Stimulated activated CD4-positive, alpha-beta T cell treated with anti-CD3 and anti-CD28 coated beads, Interleukin-2, amount 100 ng/mL, for 48 hours (primary cell): ENCODE measurements around the gene TCERG1L.

Experiments used
- DNase-seq, 2 donors: peaks; one replicate each; pipeline ENCODE4 v3.0.0-alpha.2; 2020

The TCERG1L gene

DNA sequence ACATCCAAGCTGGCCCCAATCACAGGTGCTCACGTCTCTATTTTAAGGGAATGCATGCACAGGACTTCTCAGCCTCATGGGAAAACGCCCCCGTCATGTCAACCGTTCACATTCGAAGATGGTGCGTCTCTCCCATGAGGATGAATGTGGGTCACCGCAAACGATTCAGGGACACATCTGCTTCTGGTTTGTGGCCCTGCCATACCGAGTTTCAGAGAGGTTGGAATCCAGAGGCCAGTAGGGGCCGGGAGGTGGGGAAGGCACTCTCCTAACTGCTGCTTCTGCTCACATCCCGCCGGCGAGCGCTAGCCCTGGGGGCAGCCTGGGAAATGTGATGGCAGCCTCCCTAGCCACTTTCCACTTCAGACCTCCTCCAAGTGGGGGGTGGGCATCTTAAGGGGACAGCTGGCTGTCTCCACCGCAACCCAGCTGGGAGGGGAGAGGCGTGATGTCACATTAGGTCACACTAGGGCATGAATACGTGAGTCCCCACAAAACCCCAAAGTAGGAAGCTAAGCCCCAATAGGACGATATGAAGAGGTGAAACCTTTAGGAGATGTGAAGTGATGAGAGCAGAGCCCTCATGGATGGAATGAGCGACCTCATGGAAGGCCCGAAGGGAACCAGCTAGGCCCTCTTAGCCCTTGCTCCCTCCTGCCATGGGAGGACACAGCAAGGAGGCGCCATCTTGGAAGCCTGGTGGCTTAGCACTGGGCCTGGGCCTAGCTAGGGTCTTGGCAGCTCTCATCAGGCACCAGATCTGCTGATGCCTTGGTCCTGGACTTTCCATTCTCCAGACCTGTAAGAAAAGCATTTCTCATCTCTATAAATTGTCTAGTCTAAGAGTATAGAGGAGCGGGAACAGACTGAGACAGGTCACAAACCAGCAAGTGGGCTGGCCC is 107.8 kb downstream of the TCERG1L start:
- DNase-seq = no peak

DNA sequence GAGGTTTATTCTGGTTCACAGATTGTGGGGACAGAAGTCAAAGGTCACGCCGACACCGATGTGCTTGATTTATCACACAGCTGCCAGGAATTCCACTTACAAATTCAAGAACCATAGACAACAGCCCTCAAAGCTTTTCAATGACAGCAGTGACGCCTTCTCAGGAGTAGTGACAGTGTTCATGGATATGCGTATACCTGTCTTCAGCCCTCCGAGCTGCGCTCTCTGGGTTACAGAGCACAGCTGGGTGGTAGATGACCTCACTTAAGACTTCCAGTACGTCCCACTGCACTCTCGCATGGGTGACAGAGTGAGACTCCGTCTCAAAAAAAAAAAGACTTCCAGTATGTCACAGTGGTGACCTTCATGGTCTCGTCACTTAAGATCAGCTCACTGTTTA is 108.5 kb downstream of the TCERG1L start:
- no peak for DNase-seq

DNA sequence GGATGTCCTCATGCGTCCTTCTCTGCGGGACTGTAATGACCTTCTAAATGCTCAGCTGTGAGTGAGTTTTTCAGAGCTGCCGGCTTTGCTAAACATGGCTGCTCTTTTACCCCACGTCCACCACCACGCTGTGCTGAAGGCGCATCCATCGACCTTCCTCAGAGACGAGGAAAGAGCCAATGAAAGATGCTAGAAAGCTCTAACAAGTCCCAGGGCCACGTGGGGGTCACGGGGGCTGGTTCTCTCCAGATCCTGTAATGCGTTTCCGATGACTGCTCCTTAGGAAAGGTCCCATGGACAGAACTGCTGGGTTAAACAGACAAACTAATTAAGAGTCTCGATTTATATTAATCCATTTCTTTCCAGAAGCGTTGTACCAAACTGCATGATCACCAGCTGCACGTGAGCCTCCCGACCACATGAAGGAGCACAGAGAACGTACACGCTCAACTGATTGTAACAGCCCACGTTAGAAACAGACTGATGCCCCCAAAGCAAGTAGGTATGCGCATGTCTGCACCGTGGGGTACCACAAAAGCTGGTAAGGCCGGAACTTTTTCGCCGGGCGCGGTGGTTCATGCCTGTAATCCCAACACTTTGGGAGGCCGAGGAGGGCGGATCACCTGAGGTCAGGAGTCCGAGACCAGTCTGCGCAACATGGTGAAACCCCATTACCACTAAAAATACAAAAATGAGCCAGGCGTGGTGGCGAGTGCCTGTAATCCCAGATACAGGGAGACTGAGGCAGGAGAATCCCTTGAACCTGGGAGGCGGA is 109.6 kb downstream of the TCERG1L start:
- no peak for DNase-seq

DNA sequence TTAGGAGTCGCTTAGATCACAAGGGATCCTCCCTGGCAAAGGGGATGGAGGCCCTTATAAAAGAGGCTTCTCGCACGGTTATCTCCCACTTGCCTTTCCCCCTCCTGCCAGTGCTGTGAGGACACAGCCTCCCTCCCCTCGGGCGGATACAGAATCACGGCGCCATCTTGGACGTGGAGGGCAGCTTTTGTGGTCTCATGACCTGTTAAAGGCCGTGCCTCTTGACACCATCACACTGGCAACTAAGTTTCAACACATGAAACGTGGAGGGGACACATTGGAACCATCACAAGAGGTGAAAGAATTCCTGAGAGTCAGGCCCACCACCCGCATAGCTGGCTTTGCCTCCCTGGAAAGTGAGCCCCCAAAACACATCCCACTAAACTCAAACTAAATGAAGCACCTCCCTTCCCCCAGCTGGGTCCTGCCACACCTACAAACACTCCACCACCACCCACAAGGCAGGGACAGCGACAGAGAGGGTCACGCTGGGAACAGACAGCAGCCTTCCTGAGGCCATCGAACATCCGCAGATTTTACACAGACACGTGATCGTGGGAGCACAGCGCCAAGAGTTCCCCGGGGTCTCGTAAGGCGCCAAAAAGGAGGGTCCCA is 110.6 kb downstream of the TCERG1L start:
- DNase-seq = no peak

DNA sequence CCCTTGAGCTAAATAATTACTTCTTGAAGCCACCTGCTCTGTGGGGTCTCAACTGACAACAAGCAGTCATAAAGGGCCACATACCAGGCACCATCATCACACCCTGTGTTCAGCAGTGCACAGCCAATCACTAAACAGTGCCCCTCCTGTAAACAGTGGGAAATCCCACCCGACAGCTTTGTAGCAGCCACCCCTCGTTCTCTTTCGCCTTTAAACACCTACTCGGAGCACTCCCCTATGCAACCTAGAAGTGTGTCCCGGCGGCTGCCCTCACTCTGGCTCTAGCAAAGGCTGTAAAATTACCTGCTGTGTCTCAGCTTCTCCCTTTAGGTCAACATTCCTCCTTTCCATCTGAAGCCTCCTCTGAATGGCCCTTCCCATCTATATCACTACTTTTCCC is 111.9 kb downstream of the TCERG1L start:
- DNase-seq = no peak

DNA sequence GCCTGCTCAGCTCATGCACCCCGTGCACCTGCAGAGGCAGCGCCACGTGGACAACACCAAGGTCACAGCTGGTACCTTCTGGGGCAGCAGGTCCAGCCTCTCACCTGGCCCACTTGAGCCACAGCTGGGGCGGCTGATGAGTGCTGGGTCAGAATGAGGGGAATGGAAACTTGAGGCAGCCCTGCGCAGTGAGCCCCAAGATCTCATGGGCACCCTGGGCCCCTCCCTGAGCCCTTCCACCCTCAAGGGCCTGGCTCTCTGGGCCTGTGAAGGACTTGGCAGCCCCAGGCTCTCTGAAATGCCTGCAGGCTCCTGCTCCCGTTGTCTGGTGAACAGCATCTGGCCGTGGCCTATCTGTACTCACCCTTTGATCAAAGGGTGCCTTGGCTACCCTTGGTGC is 112.7 kb downstream of the TCERG1L start:
- DNase-seq = no peak

DNA sequence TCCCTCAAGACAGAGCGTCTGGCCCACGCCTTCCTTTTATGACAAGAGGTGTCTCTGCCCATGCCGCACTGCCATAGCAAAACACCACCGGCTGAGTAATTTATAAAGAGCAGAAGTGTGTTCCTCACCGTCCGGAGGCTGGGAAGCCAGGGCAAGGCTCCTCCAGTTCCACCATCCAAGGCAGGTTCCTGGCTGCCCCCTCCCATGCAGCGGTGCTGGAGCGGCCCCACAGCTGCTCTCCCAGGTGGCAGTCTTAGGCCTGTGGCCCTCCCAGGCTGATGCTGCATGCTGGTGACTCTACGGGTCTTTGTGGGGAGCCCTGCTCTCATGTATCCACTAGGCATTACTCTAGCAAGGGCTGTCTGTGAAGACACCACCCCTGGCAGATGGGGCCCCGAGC is 113.1 kb downstream of the TCERG1L start:
- no peak for DNase-seq

DNA sequence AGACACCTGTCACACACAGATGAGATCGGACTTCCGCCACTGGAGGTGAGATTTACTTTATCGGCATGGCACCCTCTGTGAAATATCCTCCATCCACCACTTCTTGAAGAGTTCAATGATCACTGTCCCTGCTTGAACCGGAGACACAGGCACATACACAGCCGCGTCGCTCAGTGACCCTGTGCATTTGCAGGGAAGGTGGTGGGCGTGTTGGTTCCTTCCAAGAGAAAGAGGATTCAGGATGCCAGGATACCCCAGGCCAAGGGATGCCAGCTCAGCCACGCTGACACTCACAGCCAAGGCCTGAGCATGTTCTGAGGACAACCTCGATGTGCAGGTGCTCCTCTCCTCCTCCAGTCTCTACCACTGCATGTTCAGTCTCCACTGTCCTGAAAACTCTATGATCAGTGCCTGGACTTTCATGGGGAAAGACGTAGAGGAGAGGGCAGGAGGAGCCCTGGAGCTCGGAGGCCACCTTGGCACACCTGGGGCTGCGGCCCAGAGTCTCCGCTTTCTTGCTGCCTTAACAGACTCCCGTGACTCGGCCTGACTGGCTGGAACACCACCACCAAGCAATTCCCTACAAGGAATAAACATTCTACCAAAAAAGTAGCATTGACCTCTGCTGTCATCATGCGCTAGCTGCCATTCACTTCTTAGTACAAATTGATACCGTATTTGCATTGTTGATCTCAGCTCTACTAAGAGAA is 115.2 kb downstream of the TCERG1L start:
- DNase-seq = no peak

DNA sequence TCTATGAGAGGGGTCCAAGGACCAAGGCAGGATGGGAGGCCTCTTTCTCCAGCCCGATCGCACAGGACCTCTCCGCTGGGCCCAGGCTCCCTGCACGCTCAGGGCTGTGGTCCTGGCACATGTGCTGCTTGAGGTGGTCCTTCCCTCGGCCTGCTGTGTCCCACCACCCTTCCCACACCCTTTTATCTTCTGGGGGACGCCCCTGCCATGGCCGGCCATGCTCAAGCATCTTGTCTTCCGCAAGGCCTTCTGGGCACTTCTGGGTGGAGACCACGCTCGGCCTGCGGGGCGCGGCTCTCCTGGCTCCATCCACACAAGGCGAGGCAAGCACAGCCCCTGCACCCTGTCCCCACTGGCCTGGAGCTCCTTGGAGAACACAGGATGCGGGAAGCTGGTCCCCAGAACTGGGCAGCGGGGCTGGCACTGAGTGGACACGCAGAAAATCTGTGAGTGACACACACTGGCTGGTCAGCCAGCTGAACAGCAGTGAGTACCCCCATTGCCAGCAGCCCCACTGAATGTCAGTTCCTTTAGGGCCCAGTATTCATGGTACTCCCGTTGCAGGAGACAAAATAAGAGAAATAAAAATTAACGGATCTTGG is 115.9 kb downstream of the TCERG1L start:
- no peak for DNase-seq

DNA sequence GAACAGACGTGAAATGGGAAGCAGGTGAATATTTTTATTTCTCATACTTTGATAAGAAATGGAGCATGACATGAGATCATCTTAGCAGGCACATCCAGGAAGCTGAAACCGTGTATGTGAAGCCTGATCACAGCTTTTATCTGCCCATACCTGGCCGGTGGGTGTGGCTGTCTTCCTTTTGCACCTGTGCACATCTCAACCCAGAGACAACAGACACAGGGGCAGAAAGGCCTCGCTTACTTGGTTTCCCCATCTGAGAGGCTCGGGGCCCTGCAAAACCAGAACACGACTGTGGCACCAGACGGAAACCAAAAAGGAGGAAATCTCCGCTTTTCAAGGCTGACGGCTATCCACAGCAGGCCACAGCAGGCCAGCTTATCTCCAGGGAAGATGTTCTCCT is 116.4 kb downstream of the TCERG1L start:
- no peak for DNase-seq

DNA sequence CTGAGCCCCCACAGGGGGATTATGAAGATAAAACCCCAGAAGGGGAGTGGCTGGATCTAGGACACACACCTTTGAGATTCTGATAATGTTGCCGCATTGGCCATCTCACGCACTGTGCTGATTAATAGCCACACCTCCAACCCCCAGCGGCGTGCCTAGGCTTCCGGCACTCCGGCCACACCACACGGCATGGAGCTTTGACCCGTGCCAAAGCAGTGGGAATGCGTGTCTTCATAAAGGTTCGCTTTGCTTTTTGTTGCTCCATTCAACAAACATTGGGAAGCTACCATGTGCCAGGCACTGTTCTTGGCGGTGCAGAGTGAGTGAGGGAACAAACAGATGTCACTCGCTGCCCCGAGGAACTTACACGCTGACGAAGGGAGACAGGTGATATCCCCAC is 117.6 kb downstream of the TCERG1L start:
- no peak for DNase-seq

DNA sequence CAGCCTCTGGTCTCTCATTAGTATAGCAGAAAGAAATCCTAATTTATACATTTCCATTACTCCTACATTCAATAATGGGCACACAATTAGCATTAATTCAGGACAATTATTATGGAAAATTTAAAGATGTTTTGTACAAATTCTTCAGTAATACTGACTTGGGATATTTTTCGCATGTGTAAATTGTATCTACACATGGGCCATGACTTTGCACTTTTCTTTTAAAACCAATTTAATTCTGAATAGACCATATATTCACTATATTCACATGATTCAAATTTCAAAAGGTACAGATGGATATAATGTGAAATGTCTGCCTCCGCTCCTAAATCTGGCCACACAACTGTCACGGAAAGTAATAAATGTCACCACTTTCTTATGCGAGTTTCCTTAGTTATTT is 123.0 kb downstream of the TCERG1L start:
- DNase-seq = no peak

DNA sequence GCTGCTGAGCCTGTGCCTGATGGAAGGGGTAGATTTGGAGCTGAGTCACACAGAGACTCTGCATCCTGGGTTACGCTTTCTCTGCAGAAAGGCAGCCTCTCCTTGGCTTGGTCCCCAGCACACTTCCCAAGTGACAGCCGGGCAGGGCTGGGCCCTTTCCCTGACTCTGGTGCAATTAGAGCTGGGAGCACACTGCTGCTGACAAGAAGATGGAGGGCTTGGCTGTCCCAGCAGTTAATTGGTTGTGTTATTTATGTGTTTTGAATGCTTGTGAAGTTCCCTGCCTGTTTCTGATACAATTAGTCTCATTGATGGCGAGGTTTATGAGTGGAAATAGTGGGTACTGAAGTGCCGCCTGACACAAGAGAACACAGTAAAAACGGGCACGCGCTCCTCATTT is 123.6 kb downstream of the TCERG1L start:
- no peak for DNase-seq

DNA sequence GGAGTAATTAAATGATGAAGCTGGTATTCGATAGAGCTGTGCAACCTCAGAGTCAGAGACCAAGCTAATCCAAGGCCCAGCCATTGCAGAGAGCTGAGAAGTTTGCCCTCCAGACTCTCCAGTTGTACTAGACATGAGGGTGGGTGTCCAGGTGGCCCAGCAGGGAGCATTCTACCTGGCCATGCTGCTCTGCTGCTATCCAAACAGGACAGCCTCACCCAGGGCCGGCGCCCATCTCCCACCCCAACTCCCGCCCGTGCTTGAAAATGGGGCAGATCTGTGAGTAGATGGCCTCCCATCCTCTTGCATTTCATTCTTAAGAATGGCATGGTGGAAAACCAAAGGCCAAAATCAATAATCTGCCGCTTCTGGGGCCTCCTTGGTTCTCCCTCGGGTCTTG is 124.2 kb downstream of the TCERG1L start:
- no peak for DNase-seq

DNA sequence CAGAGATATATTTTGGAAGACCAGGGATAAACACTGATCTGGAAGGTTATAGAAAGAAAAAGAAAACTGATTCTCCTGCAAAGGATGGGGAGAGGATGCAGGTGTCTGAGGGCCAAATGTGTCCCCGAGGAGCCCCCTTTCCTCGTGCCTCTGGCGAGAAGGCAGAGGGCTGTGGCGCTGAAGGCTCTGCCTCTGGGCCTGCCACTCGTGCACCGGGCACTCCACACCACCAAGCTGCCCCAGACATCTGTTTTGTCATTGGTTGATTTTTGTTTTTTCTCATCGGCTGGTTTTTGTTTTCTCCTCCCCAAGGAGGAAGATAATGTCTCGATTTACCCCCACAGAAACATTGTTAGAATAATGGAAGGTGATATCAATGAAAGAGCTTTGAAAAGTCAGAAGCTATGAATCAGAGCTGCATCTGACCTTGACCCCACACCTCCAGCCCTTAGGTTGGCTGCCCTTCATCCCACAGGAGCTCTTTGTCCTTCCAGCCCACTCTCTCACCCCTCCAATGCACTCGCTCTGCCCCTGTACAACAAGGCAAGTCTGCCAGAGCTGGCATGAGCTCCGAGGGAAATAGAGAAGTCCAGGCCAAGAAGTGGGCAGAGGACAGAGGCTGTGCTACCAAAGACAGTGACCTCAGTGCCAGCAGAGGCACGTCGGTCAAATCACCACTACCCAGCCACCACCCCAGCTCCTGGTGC is 124.8 kb downstream of the TCERG1L start:
- DNase-seq = no peak

DNA sequence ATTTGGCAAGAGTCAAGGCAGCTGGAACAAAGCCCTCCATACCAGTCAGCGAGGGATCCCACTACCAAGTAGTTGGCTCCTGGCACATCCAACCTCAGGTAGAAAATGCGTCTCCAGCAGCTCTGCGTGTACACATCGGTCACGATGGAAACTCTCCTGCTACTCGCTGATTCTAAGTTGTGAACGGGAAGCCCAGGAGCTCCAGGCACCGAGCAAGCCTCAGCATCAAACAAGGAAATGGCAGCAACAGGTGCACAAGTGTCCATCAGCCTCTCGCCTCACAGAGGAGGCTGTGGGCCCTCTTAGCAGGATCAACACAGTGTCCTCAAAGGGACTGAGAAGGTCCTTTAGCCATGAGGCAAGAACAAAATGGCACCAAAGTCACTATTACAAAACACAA is 127.0 kb downstream of the TCERG1L start:
- no peak for DNase-seq

DNA sequence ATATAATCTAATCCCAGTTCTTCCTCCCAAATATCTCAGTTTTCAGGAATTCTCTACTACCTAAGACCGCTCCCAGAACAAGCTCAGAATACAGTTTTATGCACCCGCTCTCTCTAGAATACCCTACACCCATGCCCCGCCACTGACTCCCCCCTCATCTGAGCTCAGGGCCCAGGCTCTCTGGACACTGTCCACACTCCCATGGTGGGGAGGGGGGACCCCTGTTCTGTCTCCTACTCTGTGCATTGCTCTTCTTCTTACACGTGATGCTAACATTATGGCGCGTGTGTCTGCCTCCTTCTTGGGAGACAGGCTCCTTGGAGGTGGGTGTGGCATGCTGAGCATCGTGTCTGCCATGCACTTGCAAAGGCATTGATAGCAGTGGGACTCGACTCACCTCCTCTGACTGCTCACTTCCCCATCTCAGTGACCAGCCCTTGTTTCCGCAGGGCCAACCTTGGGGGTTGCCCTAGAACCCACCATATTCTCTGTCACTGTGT is 127.9 kb downstream of the TCERG1L start:
- DNase-seq = no peak

DNA sequence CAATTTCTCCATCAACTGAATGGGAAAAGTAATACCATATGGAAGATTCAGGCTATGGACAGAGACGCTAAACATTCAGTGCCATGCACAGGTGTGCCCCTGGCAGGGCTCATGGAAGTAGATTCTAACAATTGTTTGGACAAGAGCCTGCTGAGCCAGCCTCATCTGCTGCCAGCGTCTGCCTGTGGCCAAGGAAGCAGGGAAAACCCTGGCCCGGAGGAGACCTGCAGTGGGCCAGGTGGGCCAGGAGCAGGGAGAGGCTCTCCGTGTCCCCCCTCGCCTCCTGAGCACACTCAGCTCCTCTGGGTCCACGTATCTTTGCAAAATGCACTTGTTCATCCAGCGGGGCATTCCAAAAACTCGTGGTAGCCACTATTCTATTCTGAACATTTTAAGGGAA is 130.1 kb downstream of the TCERG1L start:
- DNase-seq = no peak

DNA sequence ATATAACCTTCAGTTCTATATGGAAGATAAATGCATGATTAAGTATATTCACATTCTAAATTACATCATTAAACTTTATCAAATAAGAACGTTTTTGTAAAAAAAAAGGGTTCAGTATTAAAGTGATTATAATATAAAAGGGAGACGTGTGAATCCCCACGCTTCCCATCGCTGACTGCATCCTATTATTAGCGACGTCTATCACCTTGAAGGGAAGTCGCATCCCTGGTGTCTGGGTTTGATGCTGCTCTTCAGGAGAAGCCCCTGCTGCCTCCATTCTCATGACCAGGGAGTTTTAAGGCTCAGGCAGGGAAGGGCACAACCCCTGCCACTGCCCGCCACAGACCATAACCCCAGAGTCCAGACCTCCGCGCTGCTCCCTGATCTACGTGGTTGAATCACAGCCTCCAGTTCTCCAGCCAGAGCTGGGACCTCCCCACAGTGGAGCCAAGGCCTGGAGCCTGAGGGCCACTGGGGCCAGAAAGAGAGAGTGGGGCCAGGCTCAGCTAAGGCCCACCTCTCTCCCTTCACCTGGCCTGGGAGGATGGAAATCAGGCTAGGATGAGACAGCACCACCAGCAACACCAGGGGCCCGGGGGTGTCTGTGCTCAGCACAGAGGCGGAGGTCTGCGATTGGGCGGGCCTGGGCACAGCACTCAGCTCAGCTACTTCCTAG is 130.6 kb downstream of the TCERG1L start:
- no peak for DNase-seq

DNA sequence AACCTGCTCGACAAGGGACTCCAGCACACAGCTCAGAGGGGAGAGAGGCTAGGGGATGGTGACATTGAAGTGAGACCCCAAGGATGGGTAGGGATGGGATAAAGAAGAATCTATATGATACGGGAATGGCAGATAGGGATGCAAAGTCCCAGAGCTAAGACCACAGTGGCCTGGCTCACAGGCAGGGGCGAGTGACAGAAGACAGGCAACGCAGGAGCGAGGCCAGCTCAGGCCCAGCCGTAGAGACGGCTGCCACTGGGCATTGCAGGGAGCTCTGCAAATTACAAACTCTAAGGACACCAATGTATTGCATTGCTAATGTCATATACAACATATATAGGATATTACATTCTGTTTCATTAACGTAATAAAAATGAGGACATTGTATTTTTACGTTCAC is 131.4 kb downstream of the TCERG1L start:
- DNase-seq = no peak

DNA sequence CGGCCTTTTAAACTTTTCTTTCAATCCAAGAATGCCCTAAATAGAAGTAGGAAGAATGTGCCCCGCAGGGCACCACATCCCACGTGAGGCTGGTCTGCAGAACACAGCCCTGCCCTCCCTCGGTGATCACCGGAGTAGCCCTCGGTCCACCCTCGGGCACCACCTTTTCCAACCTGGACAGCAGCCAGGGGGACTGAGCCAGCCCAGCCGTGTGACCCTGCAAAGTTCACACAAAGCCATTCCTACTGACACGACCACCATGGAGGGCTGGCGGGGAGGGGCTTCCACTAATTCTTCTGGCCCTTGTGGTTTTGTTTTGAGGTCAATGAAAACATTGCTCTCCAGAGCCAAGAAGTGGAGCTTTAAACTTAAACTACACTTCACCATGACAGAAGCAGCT is 132.2 kb downstream of the TCERG1L start:
- no peak for DNase-seq
